LNCAP (cell line): ENCODE data around the gene CERS2.

Source experiments
- CTCF ChIP-seq: fragments of 450-650 bp; IDR thresholded peaks from 2 replicates; pipeline ENCODE4 v1.5.1; 2017; ENCODE audit warnings: mild to moderate bottlenecking

The CERS2 gene

DNA sequence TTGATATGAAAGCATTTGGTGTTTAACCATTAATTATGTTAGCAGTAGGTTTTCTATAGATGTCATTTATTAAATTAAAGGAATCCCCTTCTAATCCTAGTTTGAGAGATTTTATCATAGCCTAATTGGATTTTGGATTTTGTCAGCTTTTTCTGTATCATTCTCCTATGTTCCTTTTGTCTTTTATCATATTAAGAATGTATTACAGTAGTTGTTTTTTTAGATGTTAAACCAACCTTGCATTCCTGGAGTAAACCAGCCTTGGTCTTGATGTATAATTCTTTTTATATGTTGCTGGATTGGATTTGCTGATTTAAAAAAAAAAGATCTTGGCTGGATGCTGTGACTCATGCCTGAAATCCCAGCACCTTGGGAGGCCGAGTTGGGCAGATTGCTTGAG, 42.9 kb downstream of the CERS2 start:
- no peak for TF ChIP-seq CTCF

DNA sequence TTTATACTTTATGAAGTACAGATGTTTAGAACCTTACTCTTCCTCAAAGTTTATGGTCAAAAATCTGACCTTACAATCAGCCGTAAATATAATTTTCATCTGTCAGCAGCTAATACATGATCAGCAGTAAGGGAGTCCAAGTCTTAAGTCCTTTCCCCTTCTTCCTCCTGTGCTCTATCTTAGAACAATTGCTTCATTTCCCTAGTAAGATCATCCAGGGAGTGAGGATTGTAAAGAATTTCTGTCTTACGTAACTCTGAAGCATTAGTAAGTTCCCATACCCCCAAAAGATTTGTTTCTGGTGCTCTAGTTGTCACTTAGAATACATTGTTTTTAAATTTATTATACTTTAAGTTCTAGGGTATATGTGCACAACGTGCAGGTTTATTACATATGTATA, 46.3 kb downstream of the CERS2 start:
- no peak for TF ChIP-seq CTCF

- no peak for TF ChIP-seq CTCF
Observed at GRCh38 chr1:150927624-150928023, 47.0 kb downstream of the CERS2 start.

GRCh38 chr1:150926097-150926741, 48.4 kb downstream of the CERS2 start, which contains the start of gene SETDB1:
Gene SETDB1 (plus strand): TSS chr1:150926363. CDS start chr1:150927715, 1,352 bp downstream.
- TF ChIP-seq CTCF: no peak

- no peak for TF ChIP-seq CTCF
Observed at GRCh38 chr1:150925080-150925479, 49.6 kb downstream of the CERS2 start.

GRCh38 chr1:150922519-150922975, 52.1 kb downstream of the CERS2 start:
- peak; percentile 85; the same call in 1 of the 2 replicates for TF ChIP-seq CTCF

- no peak for TF ChIP-seq CTCF
Observed at GRCh38 chr1:150917387-150917786, 57.2 kb downstream of the CERS2 start.
